NCI-H1436 treated with DMSO at 0.1 percent for 48 hours (cell line): Measurements from ENCODE around the gene TTC17.
"Not testable (repeated sequence)": the region's sequence is repeated elsewhere in the genome, so short reads cannot be mapped to it uniquely, and the experiment has no call there.

ENCODE experiments used
- DNase-seq: peaks from one replicate; lab custom pipeline; 2025; lab: John Stamatoyannopoulos, UW

TTC17 gene

DNA sequence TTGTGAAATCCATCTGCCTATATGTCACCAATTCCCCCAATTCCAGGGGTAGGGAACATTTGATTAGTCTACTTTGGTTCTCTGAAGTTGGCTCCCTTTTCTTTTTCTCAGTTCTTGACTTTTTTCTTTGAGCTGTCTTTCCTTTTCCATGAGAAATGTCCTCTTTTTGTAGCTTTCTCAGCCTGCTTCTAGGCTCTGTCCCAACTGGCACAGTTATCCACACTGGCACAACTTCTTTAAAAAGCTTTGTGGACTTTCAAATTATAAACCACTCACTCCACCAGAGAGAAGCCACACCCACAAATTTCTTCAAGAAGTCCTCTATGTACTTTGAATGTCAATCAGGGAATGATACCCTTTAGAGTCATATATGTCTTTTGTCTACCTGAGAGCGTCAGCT lies 100.5 kb downstream of the TTC17 start:
- no peak for DNase-seq

GRCh38 chr11:43462359-43462758 lies 103.6 kb downstream of the TTC17 start:
- no peak for DNase-seq

GRCh38 chr11:43467958-43468357 lies 109.2 kb downstream of the TTC17 start:
- DNase-seq = no peak

- DNase-seq = not testable (repeated sequence)
Measured at GRCh38 chr11:43477491-43477890, 118.8 kb downstream of the TTC17 start.

- no peak for DNase-seq
Measured at GRCh38 chr11:43486141-43486540, 127.4 kb downstream of the TTC17 start.

- DNase-seq = no peak
Measured at GRCh38 chr11:43489869-43490465, 131.2 kb downstream of the TTC17 start.

DNA sequence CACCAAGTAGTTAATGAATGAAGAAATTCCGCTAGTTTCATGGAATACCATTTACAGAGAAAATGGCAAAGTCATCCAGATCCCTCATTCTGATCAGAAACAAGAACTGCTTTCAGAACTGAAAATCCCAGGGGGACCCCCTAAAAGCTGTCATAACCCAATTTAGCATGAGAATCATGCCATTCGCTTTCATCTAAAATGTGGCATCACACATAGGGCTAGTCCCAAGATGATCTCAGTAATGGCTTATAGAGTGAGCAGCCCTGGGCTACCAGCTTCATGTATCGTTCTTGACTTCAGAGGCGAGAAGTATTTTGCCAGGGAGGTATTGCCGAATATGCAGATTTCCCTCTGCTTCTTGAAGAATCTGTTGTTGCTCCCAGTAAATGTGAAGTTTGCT lies 134.0 kb downstream of the TTC17 start:
- DNase-seq = no peak

DNA sequence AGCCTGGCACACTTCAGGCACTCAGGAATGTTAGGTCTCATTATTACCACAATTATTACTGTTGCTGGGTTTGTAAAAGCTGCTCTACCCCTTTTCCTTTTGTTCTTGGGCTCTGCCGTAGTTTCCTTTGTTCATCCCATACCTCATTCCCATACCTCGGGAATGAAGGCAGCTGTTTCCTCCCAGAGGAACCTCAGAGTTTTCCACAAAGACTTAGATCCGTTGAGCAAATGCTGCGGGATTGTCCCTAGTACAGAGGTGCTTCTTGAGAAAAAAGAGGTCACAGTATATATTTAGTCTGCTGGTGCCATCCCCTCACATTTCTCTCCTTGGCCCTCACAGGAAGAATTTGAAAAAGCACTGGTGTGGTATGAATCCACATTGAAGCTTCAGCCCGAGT lies 134.7 kb downstream of the TTC17 start:
- no peak for DNase-seq

DNA sequence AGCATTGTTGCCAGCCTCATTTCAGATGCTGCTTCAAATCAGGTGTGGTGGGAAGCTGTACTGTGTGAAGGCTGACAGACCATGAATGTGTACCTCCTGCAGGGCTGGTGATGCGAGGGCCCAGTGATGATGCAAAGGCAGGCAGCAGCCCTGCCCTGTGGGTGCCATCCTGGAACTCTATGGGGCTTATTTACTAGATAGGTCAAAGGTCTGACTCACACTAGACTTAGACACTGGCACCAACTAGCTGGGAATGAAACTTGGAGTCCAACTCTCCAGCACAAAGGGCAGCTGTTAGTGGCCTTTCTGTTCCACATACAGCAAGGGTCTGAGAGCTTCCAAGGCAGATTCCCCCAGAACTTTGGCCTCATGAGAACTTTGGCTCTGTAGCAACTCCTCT lies 138.4 kb downstream of the TTC17 start:
- DNase-seq = no peak

- no peak for DNase-seq
Measured at GRCh38 chr11:43498561-43498960, 139.8 kb downstream of the TTC17 start.

DNA sequence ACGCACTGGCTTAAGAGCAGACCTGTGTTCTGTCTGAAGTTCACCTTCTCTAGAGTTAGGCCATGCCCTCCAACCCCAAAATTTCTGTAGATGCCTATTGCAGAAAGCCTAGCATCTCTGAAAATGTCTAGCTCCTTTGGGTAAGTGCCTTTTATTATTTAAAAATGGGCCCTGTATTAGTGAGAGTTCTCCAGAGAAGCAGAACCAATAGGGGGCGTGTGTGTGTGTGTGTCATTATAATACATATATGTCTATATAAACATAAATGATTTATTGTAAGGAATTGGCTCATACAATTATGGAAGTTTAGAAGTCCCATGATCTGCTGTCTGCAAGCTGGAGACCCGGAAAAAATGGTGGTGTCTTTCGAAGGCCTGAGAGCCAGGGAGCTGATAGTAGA lies 144.7 kb downstream of the TTC17 start:
- no peak for DNase-seq

DNA sequence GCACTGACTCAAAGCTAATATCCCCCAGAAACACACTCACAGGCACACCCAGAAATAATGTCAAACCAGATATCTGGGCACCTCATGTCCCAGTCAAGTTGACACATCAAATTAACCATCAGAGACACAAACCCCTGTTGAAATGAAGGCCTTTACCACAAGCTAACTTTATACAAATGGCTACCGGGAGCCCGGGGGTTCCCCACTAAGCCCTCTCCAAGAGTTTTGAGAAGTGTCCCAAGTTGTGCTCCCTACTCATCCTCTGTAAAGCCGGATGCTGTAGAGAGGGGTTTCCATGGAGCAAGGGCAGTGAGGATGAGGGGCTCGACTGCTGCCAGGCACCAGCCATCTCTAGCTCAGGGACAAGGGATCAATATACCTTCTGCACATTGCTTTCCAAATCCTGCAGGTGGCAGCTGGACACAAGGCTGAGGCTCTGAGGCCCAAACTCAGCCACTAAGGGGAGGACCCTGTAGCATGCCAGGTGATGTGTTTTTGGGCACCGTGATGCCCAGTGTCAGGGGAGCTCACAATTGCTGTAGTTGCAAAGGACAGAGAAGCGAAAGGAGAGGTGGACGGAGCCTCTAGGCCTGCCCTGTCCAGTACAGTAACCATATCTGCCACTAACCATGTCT lies 145.7 kb downstream of the TTC17 start:
- DNase-seq = no peak

- DNase-seq = no peak
Measured at GRCh38 chr11:43505171-43505570, 146.5 kb downstream of the TTC17 start.

DNA sequence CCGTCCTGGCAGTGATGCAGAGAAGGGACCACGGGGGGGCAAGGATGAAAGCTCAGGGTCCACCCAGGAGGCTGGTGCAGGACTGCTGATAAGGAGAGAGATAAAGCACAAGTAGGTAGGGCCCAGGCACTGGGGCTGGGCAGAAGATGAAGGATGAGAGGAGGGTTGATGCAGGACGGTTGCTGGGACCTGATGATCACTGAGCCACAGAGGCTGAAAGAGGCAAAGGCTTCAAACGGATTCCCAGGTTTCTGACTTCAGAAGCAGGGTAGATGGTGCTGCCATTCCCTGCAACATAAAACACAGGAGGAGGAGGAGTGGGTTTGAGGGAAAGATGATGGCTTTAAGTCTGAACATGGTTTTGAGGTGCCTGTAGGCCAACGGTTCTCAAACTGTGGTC lies 148.5 kb downstream of the TTC17 start:
- DNase-seq = no peak

DNA sequence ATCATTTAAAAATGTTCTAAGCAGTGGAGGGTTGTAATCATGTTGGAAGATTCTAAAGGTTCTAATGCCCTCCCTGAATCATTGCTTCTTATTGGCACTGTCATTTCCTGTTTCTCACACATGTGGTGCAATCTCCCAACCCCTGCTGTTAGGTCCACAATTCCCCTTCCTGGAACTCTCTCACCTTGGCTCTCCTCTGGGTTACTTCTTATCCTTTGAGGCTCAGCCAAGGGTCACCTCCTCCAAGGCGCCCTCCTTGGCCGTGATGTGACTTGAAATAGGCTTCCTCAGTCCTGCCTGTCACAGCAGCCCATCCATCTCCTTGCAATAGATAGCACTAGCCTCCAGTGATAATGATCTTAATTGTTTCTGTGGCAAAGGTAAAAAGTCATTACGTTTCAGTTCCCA lies 149.8 kb downstream of the TTC17 start:
- no peak for DNase-seq

DNA sequence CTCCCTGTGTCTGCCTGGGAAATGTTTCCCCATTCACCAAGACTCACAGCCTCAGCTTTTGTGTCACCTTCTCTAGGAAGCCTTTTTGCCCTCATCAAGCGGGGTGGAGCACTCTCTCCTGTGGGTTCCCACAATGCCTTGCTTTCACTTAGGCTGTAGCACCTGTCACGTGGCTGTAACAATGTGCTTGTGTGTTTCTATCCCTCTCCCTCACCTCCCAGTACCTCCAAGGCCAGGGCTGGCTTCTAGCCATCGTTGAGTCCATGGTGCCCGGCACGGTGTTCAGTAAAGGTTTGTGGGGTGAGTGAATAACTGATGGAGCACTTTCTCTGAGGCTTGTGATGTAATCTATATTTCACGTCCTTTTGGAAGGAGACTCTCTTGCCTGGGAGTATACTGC lies 153.2 kb downstream of the TTC17 start:
- no peak for DNase-seq

DNA sequence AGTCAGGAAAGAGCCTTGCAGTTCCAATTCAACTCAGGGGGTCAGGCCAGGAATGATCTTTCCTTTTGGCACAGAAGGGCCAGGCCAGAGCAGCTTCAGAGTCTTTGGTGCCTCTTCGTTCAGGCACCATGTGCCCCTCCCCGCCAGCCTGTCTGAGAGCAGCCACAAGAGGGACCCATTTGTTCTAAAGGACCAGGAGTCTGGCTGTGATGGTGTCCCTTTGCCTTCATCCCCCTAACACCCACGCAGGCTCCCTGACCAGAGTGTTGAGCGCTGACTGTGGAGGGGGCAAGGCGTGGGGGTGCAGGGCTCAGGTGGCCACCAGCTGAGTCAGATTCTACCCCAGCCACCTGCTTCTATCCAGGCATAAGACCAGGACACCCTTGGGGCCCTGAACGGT lies 156.4 kb downstream of the TTC17 start:
- no peak for DNase-seq

DNA sequence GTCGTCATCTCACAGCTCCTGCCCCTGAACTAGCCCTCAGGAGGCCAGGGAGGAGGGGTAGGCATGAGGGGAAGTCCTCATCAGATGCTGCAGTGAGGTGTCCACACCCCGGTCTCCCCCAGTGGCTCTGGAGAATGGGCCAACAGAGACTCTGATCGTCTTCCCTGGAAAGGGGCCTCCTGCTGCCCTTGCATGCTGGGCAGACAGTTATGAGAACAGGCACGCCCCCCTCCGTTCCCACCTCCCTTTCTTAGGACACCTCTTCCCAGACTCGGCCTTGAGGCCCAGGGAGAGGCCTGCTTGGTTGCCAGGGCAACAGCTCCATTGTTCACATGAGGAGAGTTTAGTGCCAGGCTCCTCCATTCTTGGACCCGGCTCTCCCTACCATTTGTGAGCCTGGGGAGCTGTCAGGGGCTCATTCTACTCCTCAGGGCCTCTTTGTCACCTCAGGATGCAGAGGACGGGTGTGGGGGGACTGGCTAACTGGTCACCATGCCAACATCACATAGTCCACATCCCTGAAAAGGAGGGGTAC lies 157.7 kb downstream of the TTC17 start:
- no peak for DNase-seq

DNA sequence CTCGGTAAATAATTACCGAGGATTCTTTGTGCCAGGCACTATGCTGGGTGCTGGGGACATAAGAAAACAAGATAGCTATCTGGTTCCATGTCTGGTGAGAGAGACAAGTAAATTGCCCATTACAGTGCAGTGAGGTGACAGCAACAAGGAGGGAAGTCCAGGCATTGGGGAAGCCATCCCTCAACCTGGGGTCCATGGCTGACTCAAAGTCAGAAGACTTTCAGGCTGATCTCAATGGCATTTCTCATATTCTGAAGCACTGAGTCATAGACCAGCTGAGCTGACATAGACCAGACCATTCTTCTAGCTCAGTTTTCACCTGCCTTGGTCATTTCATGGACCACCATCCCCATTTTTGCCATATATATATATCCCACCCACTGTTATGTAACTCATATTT lies 158.8 kb downstream of the TTC17 start:
- DNase-seq = no peak

DNA sequence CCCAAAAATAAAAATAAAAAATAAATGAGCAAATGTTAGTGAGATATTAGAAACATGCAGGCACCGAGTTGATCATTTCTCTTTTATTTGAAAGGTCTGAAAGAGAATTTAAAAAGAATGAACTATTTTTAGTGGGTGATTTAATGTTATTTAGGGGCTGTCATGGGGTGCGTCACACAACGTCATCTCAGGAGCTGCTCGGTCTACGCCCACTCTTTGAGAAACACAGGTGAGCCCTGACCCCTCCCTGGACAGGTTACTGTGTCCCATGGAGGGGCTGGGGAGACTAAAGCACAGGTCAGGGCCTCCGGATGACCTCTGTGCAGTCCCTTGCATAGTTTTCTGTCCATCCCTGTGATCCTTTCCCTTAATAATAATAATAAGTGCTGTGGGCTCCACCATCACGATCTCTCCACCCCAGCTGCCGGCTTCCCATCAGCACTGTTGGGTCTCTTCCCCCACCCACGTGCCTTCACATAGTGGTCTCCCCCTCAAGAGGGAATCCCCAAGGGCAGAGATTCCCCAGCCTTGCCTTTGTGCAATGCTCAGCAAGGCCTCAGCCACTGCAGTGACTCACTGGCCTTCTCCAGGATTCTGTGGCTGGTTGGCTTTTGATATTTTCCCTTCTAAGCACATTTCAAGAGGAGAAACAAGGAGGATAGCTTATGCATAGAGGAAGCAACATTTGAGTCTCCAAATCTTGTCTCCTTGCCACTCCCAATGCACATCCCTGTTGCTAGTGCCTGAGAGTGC lies 159.9 kb downstream of the TTC17 start:
- DNase-seq = no peak

DNA sequence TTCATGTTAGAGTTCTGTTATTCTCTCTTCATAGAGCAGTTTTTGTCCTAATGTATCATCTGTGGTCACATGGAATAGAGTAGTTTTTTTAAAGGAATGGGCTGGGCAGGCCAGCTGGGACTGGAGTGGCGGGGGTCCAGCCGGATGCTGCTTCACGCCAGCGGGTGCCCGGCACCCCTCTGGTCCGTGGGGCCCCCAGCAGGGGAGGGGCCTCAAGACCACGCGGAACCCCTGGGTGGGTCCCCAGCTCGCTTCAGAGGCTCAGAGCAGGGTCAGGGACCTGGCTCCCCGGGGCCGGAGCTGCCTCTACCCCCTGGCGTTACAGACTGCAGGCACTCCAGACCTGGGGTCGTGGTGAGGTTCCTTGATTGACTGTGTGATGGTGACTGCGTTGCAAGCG lies 162.8 kb downstream of the TTC17 start:
- no peak for DNase-seq

DNA sequence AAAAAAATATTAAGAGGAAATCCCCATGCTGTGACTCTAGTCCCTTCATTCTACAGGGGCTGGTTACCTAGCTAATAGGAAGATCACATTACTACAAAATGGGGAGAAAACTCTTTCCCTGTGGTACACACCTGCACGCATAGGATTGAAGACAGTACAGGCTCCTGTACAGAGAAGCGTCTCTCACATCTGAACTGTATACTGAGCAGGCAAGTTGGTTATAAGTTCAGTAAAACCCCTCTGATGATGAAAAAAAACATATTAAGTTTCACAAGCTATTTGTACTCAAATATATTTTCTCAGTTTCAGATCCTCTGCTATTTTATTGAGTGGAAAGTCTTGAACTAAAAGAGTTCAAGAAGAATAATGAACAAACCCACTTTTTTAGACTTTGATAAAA lies 164.9 kb downstream of the TTC17 start:
- no peak for DNase-seq

- no peak for DNase-seq
Measured at GRCh38 chr11:43532041-43532440, 173.3 kb downstream of the TTC17 start.
